Left forelimb (tissue), 1 donor: ENCODE measurements around the gene FUT1.
"Not testable (repeated sequence)": the region's sequence is repeated elsewhere in the genome, so short reads cannot be mapped to it uniquely, and the experiment has no call there.

ENCODE experiments used
- DNase-seq: peaks from one replicate; pipeline ENCODE4 v3.0.0-alpha.2; 2018; ENCODE audit warnings: low spot score

Gene FUT1

GRCh38 chr19:48768994-48769713 is 16.7 kb upstream of the FUT1 start:
- no peak for DNase-seq

GRCh38 chr19:48768171-48768753 is 15.8 kb upstream of the FUT1 start:
- DNase-seq = not testable (repeated sequence)

- DNase-seq = not testable (repeated sequence)
These were observed 13.4 kb upstream of the FUT1 start for GRCh38 chr19:48765816-48766215.

GRCh38 chr19:48760504-48761205 is 8.2 kb upstream of the FUT1 start:
- DNase-seq = no peak

- DNase-seq = no peak
These were observed 5.3 kb upstream of the FUT1 start for GRCh38 chr19:48757741-48758144.

GRCh38 chr19:48757089-48757675 is 4.7 kb upstream of the FUT1 start:
- DNase-seq = no peak

- no peak for DNase-seq
These were observed 4.2 kb upstream of the FUT1 start for GRCh38 chr19:48756686-48757085.

- no peak for DNase-seq
These were observed 3.8 kb upstream of the FUT1 start for GRCh38 chr19:48756212-48756611.

GRCh38 chr19:48755787-48756186 is 3.3 kb upstream of the FUT1 start:
- no peak for DNase-seq

GRCh38 chr19:48755084-48755641 is 2.7 kb upstream of the FUT1 start, which contains the start of gene FGF21:
FGF21 (plus strand) TSS chr19:48755524; CDS start chr19:48756237, 713 bp downstream.
- no peak for DNase-seq

- DNase-seq = no peak
These were observed 471 bp downstream of the FUT1 start for GRCh38 chr19:48751845-48752495.

- DNase-seq = no peak
These were observed 1.5 kb downstream of the FUT1 start for GRCh38 chr19:48750771-48751504.

GRCh38 chr19:48750351-48750750 is 2.1 kb downstream of the FUT1 start:
- no peak for DNase-seq

- no peak for DNase-seq
These were observed 2.8 kb downstream of the FUT1 start for GRCh38 chr19:48749571-48750198.

- peak; percentile 88 for DNase-seq
These were observed 5.5 kb downstream of the FUT1 start, which contains the start of gene IZUMO1 for GRCh38 chr19:48746738-48747575. IZUMO1 (minus strand) TSS chr19:48746909; CDS start chr19:48745859, 1,050 bp downstream.

GRCh38 chr19:48746110-48746509 is 6.3 kb downstream of the FUT1 start:
- no peak for DNase-seq

- DNase-seq = no peak
These were observed 7.0 kb downstream of the FUT1 start for GRCh38 chr19:48745208-48745995.

- no peak for DNase-seq
These were observed 10.3 kb downstream of the FUT1 start for GRCh38 chr19:48742096-48742495.
